Endothelial cell of umbilical vein (primary cell): ENCODE data around the gene AIG1. TPM values are rescaled to one million over a fixed set of nuclear protein-coding genes. Genes with fewer than 3 reads are reported as not detected.

ENCODE experiments used
- BruUV-seq: library from RNA; stranded (reverse); fragments of 400-500 nt; replicated peaks from 2 replicates; lab custom pipeline; 2021; lab: Mats Ljungman, UMichigan
- CTCF ChIA-PET: fragments of 300-600, 350-600 bp; sonication (Branson Sonifier 250); formaldehyde crosslinking; loops from one replicate; lab custom pipeline; 2021; ENCODE audit warnings: antibody characterized with exemption, inconsistent platforms; lab: Charles Lee
- POLR2A ChIA-PET: fragments of 300-600, 350-600 bp; sonication (Branson Sonifier 250); formaldehyde crosslinking; loops from one replicate; lab custom pipeline; 2021; ENCODE audit warnings: antibody characterized with exemption, inconsistent platforms; lab: Charles Lee
- DNase-seq: peaks from one replicate; pipeline ENCODE4 v3.0.0-alpha.2; 2011; ENCODE audit warnings: low read depth, low spot score
- FAIRE-seq: peaks from 2 replicates; lab custom pipeline; 2011; peaks lifted over from hg19 to GRCh38; lab: Jason Lieb, UNC
- H2AFZ ChIP-seq: 2 replicates; pipeline ENCODE4 v1.6.0; 2012; ENCODE audit warnings: low read depth, low read length, control low read depth, inconsistent platforms
- H3K27ac ChIP-seq: 2 replicates; pipeline ENCODE4 v1.5.1; 2011; ENCODE audit warnings: low read depth, mild to moderate bottlenecking, control low read depth, low read length, moderate library complexity; ENCODE audit not compliant: insufficient read depth
- H3K27me3 ChIP-seq, 2 experiments: 2 replicates each; pipeline versions ENCODE4 v1.6.0 to v1.6.1; 2011; ENCODE audit warnings: low read length in 2 of 2, mixed read lengths in 1 of 2; ENCODE audit not compliant: control insufficient read depth in 2 of 2, insufficient read depth in 2 of 2
- H3K36me3 ChIP-seq, 2 experiments: 2 replicates in 1 of 2; 3 replicates in 1 of 2; pipeline ENCODE4 v1.5.1; 2011; ENCODE audit warnings: low read length in 2 of 2, mild to moderate bottlenecking in 1 of 2, moderate library complexity in 1 of 2; ENCODE audit not compliant: control insufficient read depth in 2 of 2, insufficient read depth in 2 of 2; ENCODE audit errors: extremely low read depth in 1 of 2
- H3K4me1 ChIP-seq: 3 replicates; pipeline ENCODE4 v1.5.1; 2011; ENCODE audit warnings: mild to moderate bottlenecking, low read length; ENCODE audit not compliant: control insufficient read depth, insufficient read depth; ENCODE audit errors: extremely low read depth
- H3K4me2 ChIP-seq: 2 replicates; pipeline ENCODE4 v1.6.1; 2011; ENCODE audit warnings: low read length, control low read depth, mixed read lengths; ENCODE audit not compliant: insufficient read depth
- H3K4me3 ChIP-seq, 3 experiments: fragments of 200-600 bp in 1 of 3; sonication (generic), shearing (Covaris generic) in 1 of 3; replicated peaks in 1 of 3; 2 replicates each; pipeline ENCODE4 v1.5.1; 2011 to 2016; ENCODE audit warnings: control low read depth in 3 of 3, low read length in 3 of 3, mild to moderate bottlenecking in 2 of 3, inconsistent platforms in 1 of 3, low read depth in 1 of 3, moderate library complexity in 1 of 3; ENCODE audit not compliant: insufficient read depth in 1 of 3
- H3K79me2 ChIP-seq: 2 replicates; pipeline ENCODE4 v1.6.0; 2012; ENCODE audit warnings: low read length, inconsistent platforms; ENCODE audit not compliant: control insufficient read depth, insufficient read depth
- H3K9ac ChIP-seq: replicated peaks from 2 replicates; pipeline ENCODE3; 2011; ENCODE audit warnings: low read length, control low read depth; ENCODE audit not compliant: insufficient read depth; ENCODE audit errors: extremely low read depth
- H3K9me1 ChIP-seq: replicated peaks from 3 replicates; pipeline ENCODE4 v1.6.0; 2011; ENCODE audit warnings: mild to moderate bottlenecking, low read length; ENCODE audit not compliant: control insufficient read depth, insufficient read depth; ENCODE audit errors: extremely low read depth
- H3K9me3 ChIP-seq: replicated peaks from 2 replicates; pipeline ENCODE4 v1.5.1; 2012; ENCODE audit warnings: low read length, inconsistent platforms; ENCODE audit not compliant: control insufficient read depth, insufficient read depth
- H4K20me1 ChIP-seq: replicated peaks from 2 replicates; pipeline ENCODE3; 2011; ENCODE audit warnings: mild to moderate bottlenecking, low read length; ENCODE audit not compliant: control insufficient read depth, insufficient read depth; ENCODE audit errors: extremely low read depth
- EZH2 ChIP-seq: IDR thresholded peaks from 2 replicates; pipeline ENCODE4 v1.6.1; 2012; ENCODE audit warnings: borderline replicate concordance, low read depth, mild to moderate bottlenecking, moderate library complexity, low read length, inconsistent platforms; ENCODE audit not compliant: severe bottlenecking
- FOS ChIP-seq: IDR thresholded peaks from 2 replicates; pipeline ENCODE4 v1.6.1; 2011; ENCODE audit warnings: mild to moderate bottlenecking, low read length, moderate library complexity, borderline replicate concordance; ENCODE audit not compliant: insufficient read depth
- GATA2 ChIP-seq: IDR thresholded peaks from 2 replicates; pipeline ENCODE4 v1.7.0; 2011; ENCODE audit warnings: low read depth, mild to moderate bottlenecking, moderate library complexity, mixed read lengths, low read length; ENCODE audit not compliant: insufficient read length, insufficient read depth
- JUN ChIP-seq: IDR thresholded peaks from 2 replicates; pipeline ENCODE4 v1.6.1; 2011; ENCODE audit warnings: borderline replicate concordance, low read depth; ENCODE audit not compliant: insufficient read length, insufficient read depth
- MYC ChIP-seq: IDR thresholded peaks from one replicate; pipeline ENCODE4 v1.6.1; 2011; ENCODE audit warnings: mild to moderate bottlenecking, low read depth, low read length
- POLR2A ChIP-seq: IDR thresholded peaks from 2 replicates; pipeline ENCODE4 v1.6.1; 2012; ENCODE audit warnings: low read depth, mild to moderate bottlenecking, control low read depth, low read length
- POLR2AphosphoS5 ChIP-seq: IDR thresholded peaks from 2 replicates; pipeline ENCODE4 v1.6.1; 2012; ENCODE audit warnings: low read depth, mild to moderate bottlenecking, control low read depth, low read length, moderate library complexity; ENCODE audit not compliant: insufficient read depth
- dilution Hi-C: fragments of 300-500 bp; cut with MboI; formaldehyde crosslinking; loops from one replicate; pipeline ENCODE4 v1.15.0; 2019; ENCODE audit warnings: low sequenced_read_pairs; ENCODE audit not compliant: extremely low pct_ligation_motif_present
- intact Hi-C: fragments of 100-400 bp; cut with micrococcal nuclease; formaldehyde crosslinking; loops from one replicate; pipeline ENCODE4 v1.10.0; 2022
- polyA plus RNA-seq, 4 experiments: library from polyadenylated mRNA; depleted of rRNA in 3 of 4; stranded (reverse) in 3 of 4; unstranded in 1 of 4; fragments of >200 nt; gene quantifications; 2 replicates each; pipeline versions ENCODE4 v1.2.1 to v1.2.3, GENCODE V29; 2011 to 2012; ENCODE audit warnings: missing spikeins in 1 of 4
- total RNA-seq: library from RNA; stranded (reverse); gene quantifications from 2 replicates; pipeline ENCODE4 v1.2.3, GENCODE V29; 2021
- TF ChIP-seq, protein P1 (sequence below), 2 donors: IDR thresholded peaks; 1 replicate in 1 of 2; 2 replicates in 1 of 2; pipeline ENCODE4 v1.5.1; 2011; ENCODE audit warnings: low read length in 2 of 2, mild to moderate bottlenecking in 2 of 2, moderate library complexity in 2 of 2, control low read depth in 1 of 2, inconsistent platforms in 1 of 2, low read depth in 1 of 2; ENCODE audit not compliant: insufficient read depth in 1 of 2; ENCODE audit errors: extremely low read depth in 1 of 2
- TF ChIP-seq, protein P2 (sequence below): IDR thresholded peaks from 2 replicates; pipeline ENCODE4 v1.6.1; 2011; ENCODE audit not compliant: insufficient read depth, insufficient read length

AIG1 gene
- total and polyA plus RNA-seq, 2 donors (not counting 3 experiments of a cell fraction or from before 2014, with no cell fraction given): 17.7 to 22.7 TPM

DNA sequence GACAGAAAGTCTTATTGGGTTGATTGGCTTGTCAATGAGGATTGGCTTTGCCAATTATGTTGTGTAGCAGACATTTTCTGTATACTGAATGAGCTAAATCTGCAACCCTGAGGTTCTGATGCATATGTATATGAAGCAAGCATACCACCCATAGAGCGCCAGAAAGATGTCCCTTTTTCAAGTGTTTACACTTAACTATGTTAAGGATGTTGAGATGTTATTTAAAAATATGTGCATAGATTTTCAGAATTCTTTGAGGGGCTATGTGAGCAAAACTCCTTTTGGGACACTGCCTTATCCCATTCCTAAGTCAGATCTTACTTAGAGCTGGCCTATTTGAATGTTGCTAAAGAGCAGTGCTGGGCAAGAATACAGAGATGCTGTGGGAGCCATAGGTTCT lies 1.9 kb downstream of the AIG1 start:
- no peaks in the 10 kb centered on the region for H3K9me3 ChIP-seq
- DNase-seq (no peak), FAIRE-seq (no peak)
- BruUV-seq: no TSS peak
- dilution Hi-C loops: no loop called here
- H3K27me3 ChIP-seq: no peaks in the 10 kb centered on the region
- no peak overlapping the region for H2AFZ ChIP-seq
- no peak overlapping the region for H3K9ac ChIP-seq
- H3K4me1 ChIP-seq: peaks cover 10% of the 10 kb centered on the region
- H4K20me1 ChIP-seq: no peaks in the 10 kb centered on the region
- no peak overlapping the region for H3K4me3 ChIP-seq
- H3K4me2 ChIP-seq: no peak overlapping the region
- no peaks in the 10 kb centered on the region for H3K9me1 ChIP-seq
- intact Hi-C loops: loop anchor here (10.0 kb wide), 1 partner anchor 362 kb away; no protein-coding TSS in a partner anchor
- no peak overlapping the region for H3K27ac ChIP-seq
- CTCF ChIA-PET: interaction anchor here (1.0 kb wide), 1 partner anchor 364 kb away, joined by 4 read pairs; no protein-coding TSS in a partner anchor
- POLR2A ChIA-PET: no interaction called here
- no peaks in the 10 kb centered on the region for H3K79me2 ChIP-seq
- TF ChIP-seq MYC: no peak
- no peak for TF ChIP-seq FOS
- no peak for TF ChIP-seq EZH2
- TF ChIP-seq POLR2AphosphoS5: no peak
- TF ChIP-seq, protein P1, sequence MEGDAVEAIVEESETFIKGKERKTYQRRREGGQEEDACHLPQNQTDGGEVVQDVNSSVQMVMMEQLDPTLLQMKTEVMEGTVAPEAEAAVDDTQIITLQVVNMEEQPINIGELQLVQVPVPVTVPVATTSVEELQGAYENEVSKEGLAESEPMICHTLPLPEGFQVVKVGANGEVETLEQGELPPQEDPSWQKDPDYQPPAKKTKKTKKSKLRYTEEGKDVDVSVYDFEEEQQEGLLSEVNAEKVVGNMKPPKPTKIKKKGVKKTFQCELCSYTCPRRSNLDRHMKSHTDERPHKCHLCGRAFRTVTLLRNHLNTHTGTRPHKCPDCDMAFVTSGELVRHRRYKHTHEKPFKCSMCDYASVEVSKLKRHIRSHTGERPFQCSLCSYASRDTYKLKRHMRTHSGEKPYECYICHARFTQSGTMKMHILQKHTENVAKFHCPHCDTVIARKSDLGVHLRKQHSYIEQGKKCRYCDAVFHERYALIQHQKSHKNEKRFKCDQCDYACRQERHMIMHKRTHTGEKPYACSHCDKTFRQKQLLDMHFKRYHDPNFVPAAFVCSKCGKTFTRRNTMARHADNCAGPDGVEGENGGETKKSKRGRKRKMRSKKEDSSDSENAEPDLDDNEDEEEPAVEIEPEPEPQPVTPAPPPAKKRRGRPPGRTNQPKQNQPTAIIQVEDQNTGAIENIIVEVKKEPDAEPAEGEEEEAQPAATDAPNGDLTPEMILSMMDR (IDR thresholded peaks at IDR 0.05; ENCODE audit: extremely low read depth in 1 of 2, insufficient read depth in 1 of 2, low read depth in 1 of 2, low read length in 2 of 2): no peak
- H3K36me3 ChIP-seq: no peaks in the 10 kb centered on the region

DNA sequence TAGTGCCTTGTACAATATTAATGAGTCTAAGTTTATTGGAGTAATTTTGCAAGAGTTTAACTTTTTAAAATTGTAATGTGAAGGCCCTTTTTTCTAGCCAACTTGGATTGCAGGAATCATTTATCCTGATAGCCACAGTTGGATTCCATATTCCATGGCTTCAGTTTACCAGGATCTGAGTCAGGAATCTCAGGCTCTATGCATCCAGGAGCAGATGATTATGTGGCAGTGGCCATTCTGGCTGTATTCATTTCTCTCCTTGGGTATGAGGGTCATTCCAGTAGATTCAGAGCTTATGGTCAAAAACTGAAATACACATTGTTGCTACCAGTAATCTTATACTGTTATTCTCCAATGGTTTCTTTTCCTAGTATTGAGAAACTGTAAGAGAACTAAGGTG lies 2.9 kb downstream of the AIG1 start:
- H3K9ac ChIP-seq: no peak overlapping the region
- FAIRE-seq: no peak
- ChIA-PET POLR2A (no interaction called here), CTCF (no interaction called here)
- intact Hi-C loops: loop anchor here (10.0 kb wide), 1 partner anchor 361 kb away; no protein-coding TSS in a partner anchor
- H3K4me1 ChIP-seq: peaks cover 10% of the 10 kb centered on the region
- no TSS peak for BruUV-seq
- dilution Hi-C loops: no loop called here
- H3K9me3 ChIP-seq: no peaks in the 10 kb centered on the region
- TF ChIP-seq FOS (no peak), JUN (no peak), POLR2AphosphoS5 (no peak), EZH2 (no peak), MYC (no peak), GATA2 (no peak), POLR2A (no peak)
- TF ChIP-seq, protein P2, sequence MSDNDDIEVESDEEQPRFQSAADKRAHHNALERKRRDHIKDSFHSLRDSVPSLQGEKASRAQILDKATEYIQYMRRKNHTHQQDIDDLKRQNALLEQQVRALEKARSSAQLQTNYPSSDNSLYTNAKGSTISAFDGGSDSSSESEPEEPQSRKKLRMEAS: no peak
- TF ChIP-seq, protein P1 (IDR thresholded peaks at IDR 0.05; ENCODE audit: extremely low read depth in 1 of 2, insufficient read depth in 1 of 2, low read depth in 1 of 2, low read length in 2 of 2): no peak
- no peaks in the 10 kb centered on the region for H4K20me1 ChIP-seq
- no peaks in the 10 kb centered on the region for H3K36me3 ChIP-seq
- no peak overlapping the region for H3K4me3 ChIP-seq
- no peaks in the 10 kb centered on the region for H3K9me1 ChIP-seq
- no peak overlapping the region for H2AFZ ChIP-seq
- no peak for DNase-seq
- H3K27me3 ChIP-seq: no peaks in the 10 kb centered on the region
- no peaks in the 10 kb centered on the region for H3K79me2 ChIP-seq
- no peak overlapping the region for H3K4me2 ChIP-seq
- no peak overlapping the region for H3K27ac ChIP-seq
